ENCODE measurements around the gene HECA. TPM values are rescaled to one million over a fixed set of nuclear protein-coding genes. Genes with fewer than 3 reads are reported as not detected.

HECA gene
- total and polyA plus RNA-seq, 2 of the 4 experiments (the other 2 are of a cell fraction): 3.1 to 4.3 TPM

DNA sequence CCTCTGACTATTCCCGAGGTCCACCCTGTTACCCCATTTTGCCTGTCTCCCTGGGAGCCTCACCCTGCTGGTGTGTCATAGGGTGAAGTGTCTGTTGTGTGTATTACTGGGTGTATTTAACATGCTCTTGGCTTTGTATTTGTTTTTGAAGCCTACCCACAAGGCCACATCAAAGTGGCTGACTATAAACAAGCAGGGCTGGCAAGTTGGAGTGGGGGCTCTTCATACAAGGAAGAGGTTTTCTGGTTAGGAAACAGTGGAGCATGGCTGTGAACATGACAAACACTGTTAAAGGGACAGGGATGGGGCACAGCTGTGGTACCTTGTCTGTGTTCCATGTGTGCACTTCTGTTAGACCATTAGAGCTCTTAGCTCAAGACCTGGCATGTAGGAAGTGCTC is 26.3 kb downstream of the HECA start:
- Histone ChIP-seq H3K18ac (ENCODE audit: low read depth, low read length) (no peak overlapping the region), H3K23ac (ENCODE audit: low read depth, low read length) (no peak overlapping the region), H4K91ac (ENCODE audit: insufficient read depth, low read depth, low read length) (no peak overlapping the region), H2AK9ac (replicated peaks; ENCODE audit: low read depth, low read length, poor library complexity) (no peak overlapping the region), H3K27ac (ENCODE audit: insufficient read depth, low read length) (no peak overlapping the region), H4K5ac (ENCODE audit: low read depth, low read length) (no peak overlapping the region), H3K9me1 (ENCODE audit: insufficient read depth, low read length) (peaks cover 7% of the 10 kb centered on the region; the same call in 1 of the 2 replicates), H3K14ac (replicated peaks; ENCODE audit: low read depth, low read length) (no peak overlapping the region), H2BK20ac (ENCODE audit: low read depth, low read length) (no peak overlapping the region), H3K27me3 (ENCODE audit: control insufficient read depth, insufficient read depth, low read length) (no peaks in the 10 kb centered on the region; the same call in none of the 2 replicates), H3K4me1 (ENCODE audit: control insufficient read depth, insufficient read depth, low read length) (peaks cover 8% of the 10 kb centered on the region), H4K8ac (ENCODE audit: low read depth in 2 of 2, low read length in 2 of 2) (no peak overlapping the region), H2BK5ac (ENCODE audit: low read depth, low read length, poor library complexity, severe bottlenecking) (no peak overlapping the region), H3K79me1 (ENCODE audit: low read depth in 1 of 2, low read length in 2 of 2) (peaks cover 7 to 31% of the 10 kb centered on the region in 2 experiments), H3K4me3 (ENCODE audit: insufficient read depth, low read depth, low read length) (no peak overlapping the region), H2AK5ac (ENCODE audit: low read depth, low read length) (no peak overlapping the region), H3K56ac (ENCODE audit: extremely low read depth, insufficient read depth, low read length) (no peak overlapping the region), H3K36me3 (ENCODE audit: control insufficient read depth, insufficient read depth, low read length) (no peaks in the 10 kb centered on the region), H2BK15ac (ENCODE audit: low read depth, low read length) (no peak overlapping the region), H2BK120ac (ENCODE audit: low read depth, low read length) (no peak overlapping the region), H3K9me3 (ENCODE audit: control insufficient read depth, insufficient read depth, low read length) (no peaks in the 10 kb centered on the region), H3K4ac (ENCODE audit: low read depth, low read length) (no peak overlapping the region), H4K20me1 (ENCODE audit: insufficient read depth, low read length) (peaks cover 22% of the 10 kb centered on the region; the same call in 1 of the 2 replicates), H2AFZ (replicated peaks; ENCODE audit: low read length, poor library complexity) (no peak overlapping the region), H3K9ac (ENCODE audit: low read depth, low read length) (no peak overlapping the region), H3K4me2 (ENCODE audit: low read depth, low read length) (peak overlapping the region; percentile 23; the same call in 1 of the 2 replicates)
- DNase-seq (peak; percentile 69), ATAC-seq (ENCODE audit: low read depth) (peak; percentile 78)
- 0 out of 2 replicates have a peak, but pooled peaks have one; percentile 15 for TF ChIP-seq CEBPB (IDR thresholded peaks at IDR 0.05; ENCODE audit: low read depth, low read length)
- peak; percentile 64; the same call in 1 of the 2 replicates for TF ChIP-seq MAZ (IDR thresholded peaks at IDR 0.05; ENCODE audit: borderline replicate concordance, low read depth, low read length)
- no peak for TF ChIP-seq CTCF (conservative IDR thresholded peaks at IDR 0.05; ENCODE audit: low read depth, low read length)
- peak; percentile 33; the same call in 1 of the 2 replicates for TF ChIP-seq BHLHE40 (IDR thresholded peaks at IDR 0.05; ENCODE audit: low read depth, low read length)
- peak; percentile 35 for TF ChIP-seq RCOR1 (IDR thresholded peaks at IDR 0.05; ENCODE audit: insufficient replicate concordance, low read length)
- no peak for TF ChIP-seq RAD21 (IDR thresholded peaks at IDR 0.05; ENCODE audit: low read length)
- ChIA-PET POLR2A (ENCODE audit: unreplicated experiment) (no interaction called here), CTCF (interaction anchor here (0.8 kb wide), 1 partner anchor 16 kb away, joined by 3 read pairs; no protein-coding TSS in a partner anchor)
- WGBS, 2 experiments (ENCODE audit: extremely low coverage in 2 of 2, insufficient read length in 1 of 2): no CpG with 5 or more reads among the region's 1 CpG
- intact Hi-C loops (cut with micrococcal nuclease) (no loop called here), dilution Hi-C loops (cut with HindIII; ENCODE audit: low sequenced_read_pairs, unreplicated experiment) (no loop called here), in situ Hi-C loops (cut with MboI; ENCODE audit: low sequenced_read_pairs) (no loop called here)
- BruUV-seq (replicated peaks): no TSS peak
